ENCODE data around the gene ZNF740. TPM values are rescaled to one million over a fixed set of nuclear protein-coding genes. Genes with fewer than 3 reads are reported as not detected.

Gene ZNF740
- total RNA-seq, 2 donors from 2014 or later: 10.1 to 21.4 TPM

- Histone ChIP-seq H3K27ac (peak overlapping the region; percentile 52 to 79 (median 74)), H3K9me3 (no peaks in the 10 kb centered on the region), H3K4me1 (peaks cover 30% of the 10 kb centered on the region), H3K36me3 (replicated peaks in 1 of 2; ENCODE audit: insufficient read depth in 1 of 2, low read depth in 2 of 2) (no peaks in the 10 kb centered on the region), H3K4me3 (no peak overlapping the region), H3K27me3 (no peaks in the 10 kb centered on the region)
- TF ChIP-seq POLR2A (IDR thresholded peaks at IDR 0.05) (peak in 2 of 3 donors; percentile 8 to 18), CTCF (IDR thresholded peaks at IDR 0.05) (no peak)
- WGBS, 2 donors: 49 to 54% methylated on average over 6 to 10 of the region's 10 CpGs
- intact Hi-C loops (cut with DNase I): no loop called here
- ATAC-seq (peak; percentile 76), DNase-seq (peak; percentile 57 to 84 (median 74))
These were observed 49.8 kb downstream of the ZNF740 start for GRCh38 chr12:53230108-53230845.

- DNase-seq: no peak
- no peak for TF ChIP-seq POLR2A (IDR thresholded peaks at IDR 0.05)
- no peak for TF ChIP-seq CTCF (IDR thresholded peaks at IDR 0.05)
- no peak for ATAC-seq
- intact Hi-C loops (cut with DNase I): no loop called here
- Histone ChIP-seq H3K36me3 (replicated peaks in 1 of 2; ENCODE audit: insufficient read depth in 1 of 2, low read depth in 2 of 2) (no peaks in the 10 kb centered on the region), H3K9me3 (no peaks in the 10 kb centered on the region), H3K4me3 (peak overlapping the region; percentile 18 to 22), H3K27ac (peak overlapping the region; percentile 67 to 79 (median 74)), H3K4me1 (peaks cover 30% of the 10 kb centered on the region), H3K27me3 (no peaks in the 10 kb centered on the region)
- WGBS, 2 donors: 1% methylated on average over 9 of the region's 9 CpGs; no CpG with 5 or more reads in 1 of the 2 donors
These were observed 51.1 kb downstream of the ZNF740 start for GRCh38 chr12:53231671-53231920.

- H3K27me3 ChIP-seq: no peaks in the 10 kb centered on the region
- WGBS, 2 donors: 0 to 1% methylated on average over 17 to 37 of the region's 44 CpGs
- intact Hi-C loops (cut with DNase I): no loop called here
- H3K4me1 ChIP-seq: peaks cover 30% of the 10 kb centered on the region
- H3K27ac ChIP-seq: peak within 1 kb of the TSS; percentile 67 to 79 (median 74)
- H3K9me3 ChIP-seq: no peaks in the 10 kb centered on the region
- peak; percentile 56 to 68 (median 59) for DNase-seq
- TF ChIP-seq POLR2A (IDR thresholded peaks at IDR 0.05) (peak in 2 of 3 donors; percentile 25 to 52), CTCF (IDR thresholded peaks at IDR 0.05) (peak in 1 of 7 experiments; percentile 2)
- H3K36me3 ChIP-seq (replicated peaks in 1 of 2; ENCODE audit: insufficient read depth in 1 of 2, low read depth in 2 of 2): no peaks in the 10 kb centered on the region
- ATAC-seq: peak; percentile 59
- peak within 1 kb of the TSS; percentile 18 to 22 for H3K4me3 ChIP-seq
These were observed 51.6 kb downstream of the ZNF740 start, which contains the start of gene RARG for GRCh38 chr12:53231921-53232645. Gene RARG, minus strand, starts transcription at chr12:53232209. Its CDS starts 4,664 bp downstream, at chr12:53227545.

GRCh38 chr12:53232646-53233461 is 52.3 kb downstream of the ZNF740 start:
- no peaks in the 10 kb centered on the region for H3K36me3 ChIP-seq (replicated peaks in 1 of 2; ENCODE audit: insufficient read depth in 1 of 2, low read depth in 2 of 2)
- peak; percentile 39 for ATAC-seq
- TF ChIP-seq CTCF (IDR thresholded peaks at IDR 0.05): no peak
- H3K9me3 ChIP-seq: no peaks in the 10 kb centered on the region
- peak; percentile 22 to 59 (median 39) for DNase-seq
- peaks cover 30% of the 10 kb centered on the region for H3K4me1 ChIP-seq
- WGBS, 2 donors: 26 to 43% methylated on average over 6 to 11 of the region's 11 CpGs
- no peaks in the 10 kb centered on the region for H3K27me3 ChIP-seq
- peak overlapping the region in 1 of 2 donors; percentile 18 for H3K4me3 ChIP-seq
- intact Hi-C loops (cut with DNase I): no loop called here
- H3K27ac ChIP-seq: peak overlapping the region; percentile 30 to 77 (median 70)

All from body of pancreas (tissue), 4 donors.